Mammary epithelial cell (primary cell): ENCODE measurements around the gene ETV4.

ENCODE experiments used
- EZH2 ChIP-seq: IDR thresholded peaks from 2 replicates; pipeline ENCODE4 v1.6.1; 2012; ENCODE audit warnings: low read length, inconsistent platforms, borderline replicate concordance
- TF ChIP-seq, protein P1 (sequence below), 2 donors: IDR thresholded peaks in 1 of 2; conservative IDR thresholded peaks in 1 of 2; 2 replicates each; pipeline ENCODE4 v1.5.1; 2011 to 2012; ENCODE audit warnings: inconsistent platforms in 2 of 2, low read length in 2 of 2, mild to moderate bottlenecking in 2 of 2, control low read depth in 1 of 2, low read depth in 1 of 2; ENCODE audit not compliant: insufficient read depth in 1 of 2; ENCODE audit errors: extremely low read depth in 1 of 2

DNA sequence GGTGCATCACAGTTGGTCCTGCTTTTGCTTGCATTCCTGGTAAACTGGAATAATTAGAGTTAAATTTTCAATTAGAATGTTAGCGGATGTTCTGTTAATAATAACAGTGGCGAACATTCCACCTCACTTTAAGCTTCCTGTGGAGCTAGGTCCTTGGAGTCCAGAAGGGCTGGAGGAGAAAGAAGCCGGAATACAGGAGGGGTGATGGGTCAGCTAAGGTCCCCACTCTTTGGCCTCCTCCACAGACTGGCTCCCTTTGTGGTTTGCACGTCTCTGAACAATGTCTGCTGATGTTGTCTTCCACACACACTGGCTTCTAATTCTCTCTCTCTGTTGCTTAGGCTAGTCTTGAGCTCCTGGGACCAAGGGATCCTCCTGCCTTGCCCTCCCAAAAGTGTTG lies 35.0 kb upstream of the ETV4 start:
- TF ChIP-seq, protein P1, sequence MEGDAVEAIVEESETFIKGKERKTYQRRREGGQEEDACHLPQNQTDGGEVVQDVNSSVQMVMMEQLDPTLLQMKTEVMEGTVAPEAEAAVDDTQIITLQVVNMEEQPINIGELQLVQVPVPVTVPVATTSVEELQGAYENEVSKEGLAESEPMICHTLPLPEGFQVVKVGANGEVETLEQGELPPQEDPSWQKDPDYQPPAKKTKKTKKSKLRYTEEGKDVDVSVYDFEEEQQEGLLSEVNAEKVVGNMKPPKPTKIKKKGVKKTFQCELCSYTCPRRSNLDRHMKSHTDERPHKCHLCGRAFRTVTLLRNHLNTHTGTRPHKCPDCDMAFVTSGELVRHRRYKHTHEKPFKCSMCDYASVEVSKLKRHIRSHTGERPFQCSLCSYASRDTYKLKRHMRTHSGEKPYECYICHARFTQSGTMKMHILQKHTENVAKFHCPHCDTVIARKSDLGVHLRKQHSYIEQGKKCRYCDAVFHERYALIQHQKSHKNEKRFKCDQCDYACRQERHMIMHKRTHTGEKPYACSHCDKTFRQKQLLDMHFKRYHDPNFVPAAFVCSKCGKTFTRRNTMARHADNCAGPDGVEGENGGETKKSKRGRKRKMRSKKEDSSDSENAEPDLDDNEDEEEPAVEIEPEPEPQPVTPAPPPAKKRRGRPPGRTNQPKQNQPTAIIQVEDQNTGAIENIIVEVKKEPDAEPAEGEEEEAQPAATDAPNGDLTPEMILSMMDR (conservative IDR thresholded peaks at IDR 0.05 in 1 of 2, IDR thresholded peaks at IDR 0.05 in 1 of 2; ENCODE audit: extremely low read depth in 1 of 2, insufficient read depth in 1 of 2, low read depth in 1 of 2, low read length in 2 of 2): no peak
- TF ChIP-seq EZH2: no peak
